CD14-positive monocyte (primary cell): ENCODE measurements around the gene MALL. TPM values are rescaled to one million over a fixed set of nuclear protein-coding genes. Genes with fewer than 3 reads are reported as not detected.
A peak's percentile ranks its signal among the peaks of the same experiment; 100 is the strongest.
"Not testable (repeated sequence)": the region's sequence is repeated elsewhere in the genome, so short reads cannot be mapped to it uniquely, and the experiment has no call there.

Experiments used
- DNase-seq, 3 donors: peaks; one replicate each; pipeline ENCODE4 v3.0.0-alpha.2; 2011 to 2022
- H2AFZ ChIP-seq: 2 replicates; pipeline ENCODE4 v1.6.0; 2012; ENCODE audit warnings: mild to moderate bottlenecking, low read depth, low read length, inconsistent platforms; ENCODE audit not compliant: insufficient read depth, poor library complexity, severe bottlenecking
- H3K27ac ChIP-seq, 2 donors: 1 replicate in 1 of 2; 2 replicates in 1 of 2; pipeline ENCODE4 v1.5.1; 2012 to 2013; ENCODE audit warnings: low read length in 2 of 2, control low read depth in 1 of 2, inconsistent platforms in 1 of 2, low read depth in 1 of 2, mild to moderate bottlenecking in 1 of 2
- H3K27me3 ChIP-seq, 2 donors: one replicate each; pipeline versions ENCODE4 v1.6.0 to v1.6.1; 2011 to 2013; ENCODE audit warnings: low read length in 2 of 2; ENCODE audit not compliant: control insufficient read depth in 2 of 2, insufficient read depth in 2 of 2
- H3K36me3 ChIP-seq, 2 donors: replicated peaks in 1 of 2; 1 replicate in 1 of 2; 2 replicates in 1 of 2; pipeline versions ENCODE4 v1.5.1 to v1.6.1; 2012 to 2013; ENCODE audit warnings: low read length in 2 of 2, control low read depth in 1 of 2, inconsistent platforms in 1 of 2, mild to moderate bottlenecking in 1 of 2; ENCODE audit not compliant: insufficient read depth in 2 of 2, control insufficient read depth in 1 of 2
- H3K4me1 ChIP-seq, 2 donors: 1 replicate in 1 of 2; 2 replicates in 1 of 2; pipeline versions ENCODE4 v1.5.1 to v1.6.1; 2012 to 2013; ENCODE audit warnings: low read length in 2 of 2, control low read depth in 1 of 2, inconsistent platforms in 1 of 2, mild to moderate bottlenecking in 1 of 2, moderate library complexity in 1 of 2; ENCODE audit not compliant: insufficient read depth in 2 of 2, control insufficient read depth in 1 of 2
- H3K4me2 ChIP-seq: replicated peaks from 2 replicates; pipeline ENCODE3; 2012; ENCODE audit warnings: low read length, moderate library complexity, mild to moderate bottlenecking; ENCODE audit not compliant: poor library complexity, severe bottlenecking; ENCODE audit errors: extremely low read depth
- H3K4me3 ChIP-seq, 3 experiments: fragments of 200-600 bp in 1 of 3; sonication (generic) in 1 of 3; replicated peaks in 1 of 3; 1 replicate in 2 of 3; 2 replicates in 1 of 3; pipeline ENCODE4 v1.5.1; 2011 to 2013; ENCODE audit warnings: low read length in 3 of 3, mild to moderate bottlenecking in 3 of 3, control low read depth in 2 of 3, low read depth in 2 of 3, inconsistent platforms in 1 of 3, moderate library complexity in 1 of 3
- H3K79me2 ChIP-seq: 2 replicates; pipeline ENCODE4 v1.6.0; 2012; ENCODE audit warnings: mild to moderate bottlenecking, control low read depth, inconsistent platforms, low read length, moderate library complexity; ENCODE audit not compliant: insufficient read depth
- H3K9ac ChIP-seq: 2 replicates; pipeline ENCODE4 v1.6.0; 2017; ENCODE audit warnings: low read length, mild to moderate bottlenecking; ENCODE audit not compliant: insufficient read depth, poor library complexity, severe bottlenecking
- H3K9me3 ChIP-seq, 2 donors: replicated peaks in 1 of 2; 1 replicate in 1 of 2; 2 replicates in 1 of 2; pipeline versions ENCODE4 v1.5.1 to v1.6.1; 2012 to 2013; ENCODE audit warnings: low read length in 2 of 2, control low read depth in 1 of 2; ENCODE audit not compliant: control insufficient read depth in 1 of 2, insufficient read depth in 1 of 2
- H4K20me1 ChIP-seq: 2 replicates; pipeline ENCODE4 v1.6.0; 2012; ENCODE audit warnings: mild to moderate bottlenecking, low read length, control low read depth, moderate library complexity; ENCODE audit not compliant: insufficient read depth
- H3K27ac Mint-ChIP-seq, 7 donors: one replicate each; pipeline ENCODE4 v1.8.0; 2020; ENCODE audit warnings: mild to moderate bottlenecking in 7 of 7, mixed read lengths in 7 of 7, moderate library complexity in 6 of 7, inconsistent platforms in 2 of 7
- H3K27me3 Mint-ChIP-seq, 3 donors: one replicate each; pipeline ENCODE4 v1.8.0; 2021 to 2022; ENCODE audit warnings: low read depth in 3 of 3, mild to moderate bottlenecking in 3 of 3, mixed read lengths in 3 of 3, moderate library complexity in 3 of 3, inconsistent platforms in 1 of 3
- H3K36me3 Mint-ChIP-seq, 2 donors: one replicate each; pipeline ENCODE4 v1.8.0; 2020; ENCODE audit warnings: mixed read lengths in 2 of 2, inconsistent platforms in 1 of 2, mild to moderate bottlenecking in 1 of 2
- H3K4me1 Mint-ChIP-seq: one replicate; pipeline ENCODE4 v1.8.0; 2020; ENCODE audit warnings: mild to moderate bottlenecking, mixed read lengths
- H3K4me3 Mint-ChIP-seq, 2 donors: one replicate each; pipeline ENCODE4 v1.8.0; 2020; ENCODE audit warnings: mild to moderate bottlenecking in 2 of 2, mixed read lengths in 2 of 2, moderate library complexity in 1 of 2
- H3K9me3 Mint-ChIP-seq, 7 donors: one replicate each; pipeline ENCODE4 v1.8.0; 2020 to 2022; ENCODE audit warnings: mixed read lengths in 7 of 7, mild to moderate bottlenecking in 6 of 7, moderate library complexity in 6 of 7, inconsistent platforms in 2 of 7
- WGBS: methylation state at CpG from one replicate; pipeline ENCODE4 v1.1.5; 2013; ENCODE audit warnings: missing lambda C conversion rate; ENCODE audit not compliant: insufficient coverage; 5-methylcytosine and 5-hydroxymethylcytosine counted together
- intact Hi-C, 2 donors: fragments of 100-400 bp; cut with micrococcal nuclease; formaldehyde crosslinking; loops; one replicate each; pipeline versions ENCODE4 v1.15.0 to v1.15.1; 2023
- polyA plus RNA-seq, 3 donors: library from polyadenylated mRNA; depleted of rRNA in 1 of 3; unstranded in 2 of 3; stranded (reverse) in 1 of 3; fragments of 300-500 nt in 2 of 3; fragments of >200 nt in 1 of 3; fragmentation: Illumina TruSeq in 2 of 3; gene quantifications; 1 replicate in 2 of 3; 2 replicates in 1 of 3; pipeline ENCODE4 v1.2.3, GENCODE V29; 2012 to 2021

The MALL gene
- polyA plus RNA-seq, 3 donors = 0.12 TPM; not detected in 2

DNA sequence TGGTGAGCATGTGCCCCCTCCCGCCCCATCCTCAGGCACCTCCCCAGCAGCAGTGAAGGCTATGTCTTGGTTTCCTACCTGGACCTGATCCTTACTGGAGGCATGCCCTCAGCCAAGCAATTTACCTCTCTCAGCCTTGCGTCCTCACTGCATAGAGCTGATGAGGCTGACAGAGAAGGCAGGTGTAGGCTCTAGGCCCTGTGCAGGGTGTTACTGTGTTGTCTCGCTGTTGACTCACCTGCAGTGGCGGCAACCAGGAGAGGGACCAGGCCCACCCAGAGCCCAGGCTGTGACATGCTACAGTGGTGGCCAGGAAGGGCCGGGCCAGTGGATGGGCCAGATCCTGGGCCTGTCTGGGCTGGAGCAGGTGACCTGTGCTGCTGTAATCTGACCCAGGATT is 65.9 kb downstream of the MALL start:
- H3K9ac ChIP-seq, H3K4me2 ChIP-seq, H3K4me3 ChIP-seq, intact Hi-C loops, H4K20me1 ChIP-seq, H3K27ac Mint-ChIP-seq, H3K27me3 ChIP-seq, H3K36me3 Mint-ChIP-seq, H3K27me3 Mint-ChIP-seq, H3K9me3 Mint-ChIP-seq, H3K27ac ChIP-seq, H3K4me1 ChIP-seq, H3K9me3 ChIP-seq, H3K4me1 Mint-ChIP-seq, H3K36me3 ChIP-seq, DNase-seq, H2AFZ ChIP-seq, H3K79me2 ChIP-seq, H3K4me3 Mint-ChIP-seq: not testable (repeated sequence)
- WGBS = no CpG with 5 or more reads among the region's 5 CpGs

DNA sequence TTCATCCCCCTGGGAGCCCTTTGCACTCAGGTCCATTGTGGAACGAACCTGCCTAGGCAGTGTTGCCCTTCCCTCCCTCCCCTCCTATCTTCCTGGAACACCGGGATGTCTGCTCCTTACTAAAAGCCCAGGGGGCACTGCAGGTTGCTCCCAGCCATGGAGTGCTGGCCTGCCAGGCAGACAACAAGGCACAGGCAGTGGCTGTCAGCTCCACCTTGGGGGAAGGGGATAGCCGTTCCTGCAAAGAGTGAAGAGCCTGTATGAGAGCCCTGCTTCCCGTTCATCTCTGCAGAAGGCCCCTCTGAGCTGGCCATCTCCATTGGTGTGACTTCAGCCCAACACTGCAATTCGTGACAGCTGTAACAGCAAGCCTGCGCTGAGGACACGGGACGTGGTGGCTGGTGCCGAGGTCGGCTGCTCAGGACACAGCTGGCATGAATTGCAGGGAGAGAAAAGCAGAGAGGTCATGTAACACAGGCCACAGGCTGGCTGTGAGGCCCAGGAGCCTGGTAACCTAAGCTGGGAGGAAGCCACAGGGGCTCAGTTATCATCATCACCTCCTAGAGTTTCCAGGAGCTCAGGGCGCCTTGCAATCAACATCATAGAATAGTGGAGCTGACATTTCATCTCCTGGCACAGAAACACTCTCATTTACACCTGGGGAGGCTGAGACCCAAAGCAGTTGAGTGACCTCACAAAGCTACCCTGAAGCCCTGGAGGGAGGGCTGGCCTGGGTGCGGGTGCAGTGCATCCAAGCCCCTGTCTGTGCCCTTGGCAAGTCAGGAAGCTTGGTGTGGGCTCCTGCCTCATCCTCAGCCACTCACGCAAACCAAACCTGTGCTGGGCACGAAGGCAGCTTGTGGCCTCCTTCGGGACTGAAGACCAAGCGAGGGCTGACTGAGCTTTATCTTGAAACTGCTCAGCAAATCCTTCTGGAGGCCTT is 67.1 kb downstream of the MALL start:
- H3K27ac ChIP-seq, H3K4me1 Mint-ChIP-seq, H3K4me3 Mint-ChIP-seq, H3K4me1 ChIP-seq, H3K36me3 ChIP-seq, H3K4me2 ChIP-seq, H3K36me3 Mint-ChIP-seq, H3K9ac ChIP-seq, H3K27me3 Mint-ChIP-seq, H3K79me2 ChIP-seq, H3K9me3 ChIP-seq, H4K20me1 ChIP-seq, H3K9me3 Mint-ChIP-seq, H3K4me3 ChIP-seq, H3K27ac Mint-ChIP-seq, intact Hi-C loops, H2AFZ ChIP-seq, H3K27me3 ChIP-seq: not testable (repeated sequence)
- DNase-seq = peak in 1 of 3 donors; percentile 0
- WGBS = 88% methylated on average over 1 of the region's 16 CpGs

DNA sequence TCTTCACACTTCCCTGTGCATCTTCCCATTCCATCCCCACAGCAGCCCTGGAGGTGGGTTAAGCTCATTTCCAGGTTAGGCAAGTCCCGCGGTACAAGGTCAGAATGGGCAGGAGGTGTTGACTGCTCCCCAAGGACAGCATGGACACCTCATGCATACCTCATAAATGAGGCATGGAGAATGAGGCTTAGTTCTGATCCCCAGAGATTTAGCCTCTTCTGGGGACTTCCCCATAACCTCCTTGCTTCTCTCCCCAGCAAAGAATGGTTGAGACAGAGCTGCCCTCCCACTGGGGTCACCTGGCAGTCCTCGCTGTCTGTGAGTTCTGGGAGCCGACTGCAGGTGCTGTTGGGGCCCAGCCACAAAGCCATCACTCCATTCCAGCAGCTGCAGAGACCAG is 68.4 kb downstream of the MALL start:
- H3K79me2 ChIP-seq, H3K4me2 ChIP-seq, H2AFZ ChIP-seq, H3K4me1 ChIP-seq, H3K27ac ChIP-seq, H3K4me3 ChIP-seq, intact Hi-C loops, DNase-seq, H3K9me3 ChIP-seq, H3K9ac ChIP-seq, H3K36me3 ChIP-seq, H3K36me3 Mint-ChIP-seq, H3K4me1 Mint-ChIP-seq, H3K4me3 Mint-ChIP-seq, H3K9me3 Mint-ChIP-seq, H3K27me3 Mint-ChIP-seq, H4K20me1 ChIP-seq, H3K27ac Mint-ChIP-seq, H3K27me3 ChIP-seq: not testable (repeated sequence)
- WGBS = no CpG with 5 or more reads among the region's 4 CpGs

DNA sequence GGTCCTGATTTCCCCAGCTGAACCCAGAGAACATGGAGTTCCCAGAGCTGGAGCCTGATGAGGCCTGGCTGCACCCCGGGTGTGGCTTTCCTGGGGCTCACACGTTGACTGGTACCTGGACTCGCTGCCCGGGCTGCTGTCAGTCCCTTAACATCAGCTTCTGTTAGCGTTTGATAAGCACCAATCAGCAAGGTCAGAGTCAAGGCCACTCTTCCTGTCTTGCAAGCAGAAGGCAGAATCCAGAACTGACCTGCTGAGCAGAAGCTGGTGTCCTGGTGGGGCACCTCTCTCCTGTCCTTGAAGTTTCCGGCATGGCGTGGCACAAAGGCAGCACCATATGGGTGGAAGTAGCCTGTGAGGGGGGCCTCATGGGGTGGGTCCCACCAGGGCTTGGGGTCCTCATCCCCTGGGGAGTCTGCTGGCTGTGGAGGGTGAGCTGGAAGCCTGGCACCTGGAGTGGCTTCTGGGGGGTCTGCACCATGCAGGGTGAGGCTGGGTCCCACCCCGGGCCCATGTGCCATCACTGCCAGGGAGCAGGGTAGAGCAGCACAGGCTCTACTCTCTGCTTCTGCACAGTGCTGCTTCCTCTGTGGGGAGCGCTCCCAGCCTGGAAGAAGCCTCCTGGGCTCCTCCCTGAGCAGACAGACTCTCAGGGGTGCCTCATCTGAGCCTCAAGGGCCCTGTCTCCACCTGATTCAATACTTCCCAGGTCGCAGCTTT is 73.5 kb downstream of the MALL start:
- H2AFZ ChIP-seq, H3K9me3 Mint-ChIP-seq, H3K4me1 Mint-ChIP-seq, H3K27me3 ChIP-seq, H3K9ac ChIP-seq, H3K4me3 Mint-ChIP-seq, H3K27ac Mint-ChIP-seq, H3K9me3 ChIP-seq, H3K27ac ChIP-seq, H3K27me3 Mint-ChIP-seq, H3K4me2 ChIP-seq, H3K36me3 Mint-ChIP-seq, H3K79me2 ChIP-seq, H3K4me3 ChIP-seq, DNase-seq, H4K20me1 ChIP-seq, H3K4me1 ChIP-seq, intact Hi-C loops, H3K36me3 ChIP-seq: not testable (repeated sequence)
- no CpG with 5 or more reads among the region's 10 CpGs for WGBS
